NCI-H345 treated with DMSO at 0.1 percent for 48 hours (cell line): ENCODE data around the gene TGFBR3L.
A peak's percentile ranks its signal among the peaks of the same experiment; 100 is the strongest.

Source experiments
- DNase-seq: peaks from one replicate; lab custom pipeline; 2025; ENCODE audit not compliant: unreplicated experiment; lab: John Stamatoyannopoulos, UW

Gene TGFBR3L

DNA sequence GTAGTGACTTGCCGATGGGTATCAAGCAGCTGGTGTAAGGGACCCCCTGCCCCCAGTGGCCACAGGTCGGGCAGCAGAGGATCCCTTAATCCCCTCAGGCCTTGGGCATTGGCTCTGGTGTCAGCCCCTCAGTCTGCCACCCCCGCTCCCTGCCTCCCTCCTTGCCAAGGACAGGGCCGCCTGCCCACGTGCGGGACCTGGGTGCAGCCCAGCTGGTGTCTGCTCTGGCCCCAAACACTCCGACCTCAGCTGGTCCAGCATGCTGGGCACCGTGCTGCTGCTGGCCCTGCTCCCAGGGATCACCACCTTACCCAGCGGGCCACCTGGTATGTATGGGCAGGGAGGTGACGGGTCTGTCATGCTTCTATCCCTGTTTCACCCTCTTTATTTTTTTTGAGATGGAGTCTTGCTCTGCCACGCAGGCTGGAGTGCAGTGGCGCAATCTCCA, at the start of gene TGFBR3L:
TGFBR3L (plus strand) TSS at position 233 of the 448 bp plus-strand sequence.
- no peak for DNase-seq

DNA sequence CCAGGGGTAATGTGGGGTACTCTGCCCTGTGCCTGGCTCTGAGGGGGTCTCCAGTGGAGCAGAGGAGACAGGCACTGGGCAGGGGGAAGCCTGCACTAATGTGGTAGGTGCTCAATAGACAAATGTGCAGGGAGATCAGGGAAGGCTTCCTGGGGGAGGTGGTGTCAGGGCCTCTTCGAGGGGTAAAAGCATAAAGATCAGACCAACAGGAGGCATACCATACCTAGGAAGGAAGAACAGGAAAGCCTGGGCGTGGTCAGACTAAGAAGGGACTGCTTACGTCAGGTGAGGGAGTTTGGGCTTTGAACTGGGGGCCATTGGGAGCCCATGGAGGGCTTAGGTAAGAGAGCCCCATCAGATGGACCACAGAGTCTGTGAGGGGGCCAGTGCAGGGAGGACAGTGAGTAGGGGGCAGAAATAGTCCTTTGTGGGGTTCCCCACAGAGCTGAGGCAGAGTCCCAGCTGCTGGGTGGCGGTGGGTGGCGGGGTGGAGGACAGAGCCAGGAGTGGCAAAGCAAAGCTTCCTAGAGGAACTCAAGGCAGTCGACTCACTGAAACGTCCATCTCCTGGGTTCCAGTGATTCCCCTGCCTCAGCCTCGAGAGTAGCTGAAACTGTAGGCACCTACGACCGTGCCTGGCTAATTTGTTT, 49.2 kb upstream of the TGFBR3L start:
- no peak for DNase-seq

DNA sequence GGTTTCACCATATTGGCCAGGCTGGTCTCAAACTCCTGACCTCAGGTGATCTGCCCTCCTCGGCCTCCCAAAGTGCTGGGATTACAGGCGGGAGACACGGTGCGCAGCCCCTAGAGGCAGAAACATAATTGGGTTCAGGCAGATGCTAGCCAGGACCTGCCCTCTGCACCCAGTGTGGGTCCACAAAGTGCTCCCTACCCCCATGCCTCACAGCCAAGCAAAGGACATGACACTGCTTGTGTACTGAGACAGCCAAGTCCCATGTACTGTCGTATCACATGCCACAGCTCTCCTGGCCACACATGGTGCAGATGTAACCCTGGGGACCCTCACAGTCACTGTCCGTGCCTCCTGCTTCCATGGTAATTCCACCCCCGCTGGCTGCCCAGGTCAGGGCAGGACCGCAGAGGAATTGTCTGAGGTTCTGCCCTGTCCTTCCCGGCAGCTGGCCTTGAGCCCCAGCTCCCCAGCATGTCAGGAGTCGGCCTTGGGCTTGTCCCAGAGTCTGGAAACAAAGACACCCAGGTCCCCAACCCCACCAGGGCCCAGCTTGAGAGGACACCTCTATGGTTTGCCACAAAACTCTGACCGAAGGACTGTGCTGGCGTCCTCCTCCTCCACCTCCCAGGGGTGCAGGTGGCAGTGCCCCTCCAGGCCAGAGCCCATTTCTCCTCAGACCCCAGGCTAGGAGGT, 48.1 kb upstream of the TGFBR3L start:
- no peak for DNase-seq

DNA sequence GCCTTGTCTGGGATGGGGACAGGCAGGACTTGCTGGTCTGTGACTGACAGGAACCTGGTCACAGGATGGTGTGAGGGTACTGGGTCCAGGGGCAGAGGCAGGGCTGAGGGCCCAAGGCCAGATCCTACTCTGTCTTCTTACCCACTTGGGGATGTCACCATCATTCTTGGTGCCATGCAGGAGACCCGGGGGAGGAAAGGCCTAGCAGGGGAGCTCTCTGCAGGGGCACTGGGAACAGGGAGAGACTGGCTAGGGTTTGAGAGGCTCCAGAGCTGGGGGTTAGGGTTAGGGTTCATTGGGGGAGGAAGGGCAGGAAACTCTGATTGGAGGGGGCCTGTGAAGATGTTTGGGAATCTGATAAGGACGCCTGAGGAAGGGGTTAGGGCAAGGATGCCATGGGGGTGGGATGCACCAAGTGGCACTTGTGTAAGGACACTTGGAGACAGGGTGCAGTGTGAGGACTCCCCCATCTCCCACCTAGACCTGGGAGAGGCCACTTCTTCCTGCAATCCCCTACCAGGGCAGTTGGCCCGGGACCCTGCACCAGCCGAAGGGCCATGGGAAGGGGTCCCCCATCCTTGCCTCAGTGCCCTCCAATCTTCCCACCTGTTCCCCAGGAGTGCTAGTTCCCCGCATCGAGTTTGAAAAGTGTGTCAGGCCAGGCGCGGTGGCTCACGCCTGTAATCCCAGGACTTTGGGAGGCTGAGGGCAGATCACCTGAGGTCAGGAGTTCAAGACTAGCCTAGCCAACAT, 47.4 kb upstream of the TGFBR3L start:
- no peak for DNase-seq

DNA sequence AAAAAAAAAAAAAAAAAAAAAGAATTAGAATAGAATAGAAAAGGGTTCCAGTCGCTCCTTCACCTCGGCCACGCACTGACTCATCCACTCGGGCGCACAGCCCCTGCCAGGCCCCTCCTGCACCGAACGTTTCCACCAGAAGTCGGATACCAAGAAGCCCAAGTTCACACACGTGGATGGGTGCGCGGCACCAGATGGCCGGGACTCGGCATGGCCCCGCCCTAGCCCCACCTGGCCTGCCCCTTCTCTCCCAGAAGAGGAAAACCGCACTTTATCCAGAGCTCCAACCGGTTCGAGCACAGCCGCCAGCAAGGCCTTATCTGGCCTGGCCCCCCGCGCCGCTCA, 46.3 kb upstream of the TGFBR3L start:
- DNase-seq: no peak

DNA sequence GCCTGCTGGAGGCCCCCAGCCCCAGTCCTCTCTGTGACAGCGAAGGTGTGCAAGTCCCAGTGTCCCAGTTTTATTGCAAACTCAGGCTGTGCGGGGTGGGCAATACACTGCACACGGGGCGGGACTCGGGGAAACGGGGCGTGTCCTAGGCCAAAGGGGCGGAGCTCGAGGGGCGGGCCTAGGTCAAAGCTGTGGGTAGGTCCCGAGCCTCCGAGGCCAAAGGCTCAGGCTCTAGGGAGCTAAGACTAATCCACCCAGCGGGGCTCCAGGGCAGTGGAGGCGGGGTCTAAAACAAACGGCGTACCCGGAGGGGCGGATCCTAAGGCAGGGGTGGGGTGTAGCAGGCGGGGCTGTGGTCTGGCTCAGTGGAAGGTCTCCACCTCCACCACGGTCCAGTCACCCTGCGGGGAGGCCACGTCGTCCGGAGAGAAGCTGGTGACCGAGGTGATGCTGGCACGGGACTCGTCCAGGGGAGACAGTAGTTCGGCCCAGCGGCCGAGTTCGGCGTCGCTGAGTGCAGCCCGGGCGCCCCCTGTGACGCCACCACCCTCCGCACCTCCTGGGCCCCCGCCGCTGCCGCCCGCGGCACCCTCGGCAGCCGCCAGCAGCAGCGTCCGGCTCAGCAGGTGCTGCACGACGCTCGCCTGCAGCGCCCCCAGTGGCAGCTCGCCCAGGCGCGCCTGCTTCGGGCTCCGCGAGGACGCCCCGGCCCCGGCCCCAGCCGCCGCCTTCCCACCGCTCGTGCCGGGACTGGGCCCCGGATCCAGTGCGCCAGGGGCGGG, 45.8 kb upstream of the TGFBR3L start:
- DNase-seq: no peak

DNA sequence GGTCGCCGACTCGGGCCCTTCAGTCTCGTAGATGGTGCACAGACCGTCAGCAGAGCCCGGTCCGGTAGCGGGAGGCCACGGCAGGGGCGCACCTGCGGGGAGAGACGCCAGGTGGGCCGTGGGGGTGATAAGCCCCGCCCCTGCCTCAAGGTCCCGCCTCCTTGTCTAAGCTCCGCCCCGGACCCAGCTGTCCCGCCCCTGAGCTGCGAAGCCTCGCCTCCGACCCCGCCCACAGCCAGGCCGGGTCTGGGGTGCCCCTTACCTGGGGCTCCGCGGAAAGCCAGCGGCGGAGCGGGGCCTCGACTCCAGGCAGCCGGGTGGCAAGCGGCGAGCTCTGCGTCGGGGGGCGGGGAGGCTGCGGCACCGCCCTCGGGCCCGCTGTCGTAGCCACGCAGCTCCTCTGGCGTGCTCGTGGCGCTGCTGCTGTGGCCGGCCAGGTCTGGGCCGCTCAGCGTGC, 45.1 kb upstream of the TGFBR3L start:
- no peak for DNase-seq

DNA sequence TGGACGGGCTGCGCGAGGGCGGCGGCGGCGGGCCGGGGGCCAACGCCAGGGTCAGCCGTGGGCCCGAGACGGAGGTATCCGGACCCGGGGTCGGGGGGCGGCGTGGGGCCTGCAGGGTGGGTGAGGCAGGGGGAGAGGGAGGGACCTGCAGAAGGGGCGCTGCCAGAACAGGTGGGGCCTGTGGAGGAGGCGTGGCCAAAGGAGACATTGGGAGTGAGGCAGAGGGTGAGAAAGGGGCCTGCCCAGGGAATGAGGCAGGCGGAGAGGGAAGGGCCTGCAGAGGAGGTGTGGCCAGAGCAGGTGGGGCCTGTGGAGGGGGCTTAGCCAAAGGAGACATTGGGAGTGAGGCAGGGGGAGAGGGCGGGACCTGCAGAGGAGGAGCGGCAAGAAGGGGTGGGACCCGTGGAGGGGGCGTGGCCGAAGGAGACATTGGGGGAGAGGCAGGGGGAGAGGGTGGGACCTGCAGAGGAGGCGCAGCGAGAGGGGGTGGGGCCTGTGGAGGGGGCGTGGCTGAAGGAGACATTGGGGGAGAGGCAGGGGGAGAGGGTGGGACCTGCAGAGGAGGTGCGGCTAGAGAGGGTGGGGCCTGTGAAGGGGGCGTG, 44.6 kb upstream of the TGFBR3L start:
- no peak for DNase-seq

DNA sequence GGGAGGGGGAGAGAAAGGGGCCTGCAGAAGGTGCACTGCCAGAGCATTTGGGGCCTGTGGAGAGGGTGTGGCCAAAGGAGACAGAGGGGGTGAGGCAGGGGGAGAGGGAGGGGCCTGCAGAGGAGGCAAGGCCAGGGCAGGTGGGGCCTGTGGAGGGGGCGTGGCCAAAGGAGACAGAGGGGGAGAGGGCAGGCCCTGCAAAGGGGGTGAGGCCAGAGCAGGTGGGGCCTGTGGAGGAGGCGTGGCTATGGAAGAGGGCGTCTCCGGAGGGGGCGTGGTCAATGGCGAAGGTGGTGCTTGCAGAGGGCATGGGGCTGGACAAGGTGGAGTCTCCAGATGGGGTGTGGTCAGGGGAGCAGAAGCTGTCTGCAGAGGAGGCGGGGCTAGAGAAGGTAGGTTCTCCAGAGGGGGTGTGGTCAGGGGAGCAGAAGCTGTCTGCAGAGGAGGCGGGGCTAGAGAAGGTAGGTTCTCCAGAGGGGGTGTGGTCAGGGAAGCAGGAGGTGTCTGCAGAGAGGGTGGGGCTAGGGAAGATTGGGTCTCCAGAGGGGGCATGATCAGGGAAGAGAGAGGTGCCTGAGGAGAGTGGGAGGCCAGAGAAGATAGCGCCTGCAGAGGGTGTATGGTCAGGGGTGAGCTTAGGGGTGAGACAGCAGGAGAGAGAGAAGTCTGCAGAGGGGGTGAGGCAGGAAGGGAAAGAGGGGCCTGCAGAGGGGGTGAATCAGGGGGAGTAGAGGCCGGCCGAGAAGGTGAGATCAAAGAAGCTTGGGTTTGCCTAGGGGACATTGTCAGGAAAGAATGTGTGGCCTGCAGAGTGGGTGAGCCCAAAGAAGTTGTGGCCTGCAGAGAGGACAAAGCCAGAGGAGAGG, 43.8 kb upstream of the TGFBR3L start:
- DNase-seq: no peak

DNA sequence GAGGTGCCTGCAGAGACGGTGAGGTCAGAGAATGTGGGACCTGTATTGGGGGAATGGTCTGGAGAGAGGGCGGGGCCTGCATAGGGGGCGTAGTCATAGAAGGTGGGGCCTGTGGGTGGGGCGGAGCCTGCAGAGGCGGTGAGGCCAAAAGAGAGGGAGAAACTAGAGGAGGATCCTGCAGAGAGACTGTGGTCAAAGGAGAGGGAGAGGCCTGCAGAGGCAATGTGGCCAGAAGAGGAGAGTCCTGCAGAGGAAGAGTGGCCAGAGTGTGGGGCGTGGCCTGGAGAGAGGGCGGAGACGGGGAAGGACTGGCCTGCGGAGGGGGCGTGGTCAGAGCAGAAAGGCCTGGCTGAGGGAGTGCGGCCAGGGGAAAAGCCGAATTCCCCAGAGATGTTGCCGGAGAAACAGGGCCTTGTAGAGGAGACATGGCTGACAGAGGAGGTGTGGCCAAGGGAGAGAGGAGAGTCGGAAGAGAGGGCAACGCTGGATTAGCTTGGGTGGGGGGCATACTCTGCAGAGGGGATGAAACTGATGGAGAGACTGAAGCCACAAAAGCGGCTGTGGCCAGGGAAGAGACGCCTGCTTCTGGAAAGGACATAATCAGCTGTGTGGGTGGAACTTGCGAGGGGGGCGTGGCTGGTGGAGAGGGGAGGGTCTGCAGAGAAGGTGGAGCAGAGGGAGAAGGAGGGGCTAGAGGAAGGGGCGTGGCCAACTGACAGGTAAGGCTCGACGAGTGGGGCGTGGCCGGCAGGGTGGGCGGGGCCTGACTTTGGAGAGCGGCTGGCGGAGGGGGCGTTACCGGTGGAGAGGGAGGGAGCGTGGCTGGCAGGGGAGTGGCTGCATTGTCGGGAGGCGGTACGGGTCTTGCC, 43.0 kb upstream of the TGFBR3L start:
- DNase-seq: peak; percentile 39

DNA sequence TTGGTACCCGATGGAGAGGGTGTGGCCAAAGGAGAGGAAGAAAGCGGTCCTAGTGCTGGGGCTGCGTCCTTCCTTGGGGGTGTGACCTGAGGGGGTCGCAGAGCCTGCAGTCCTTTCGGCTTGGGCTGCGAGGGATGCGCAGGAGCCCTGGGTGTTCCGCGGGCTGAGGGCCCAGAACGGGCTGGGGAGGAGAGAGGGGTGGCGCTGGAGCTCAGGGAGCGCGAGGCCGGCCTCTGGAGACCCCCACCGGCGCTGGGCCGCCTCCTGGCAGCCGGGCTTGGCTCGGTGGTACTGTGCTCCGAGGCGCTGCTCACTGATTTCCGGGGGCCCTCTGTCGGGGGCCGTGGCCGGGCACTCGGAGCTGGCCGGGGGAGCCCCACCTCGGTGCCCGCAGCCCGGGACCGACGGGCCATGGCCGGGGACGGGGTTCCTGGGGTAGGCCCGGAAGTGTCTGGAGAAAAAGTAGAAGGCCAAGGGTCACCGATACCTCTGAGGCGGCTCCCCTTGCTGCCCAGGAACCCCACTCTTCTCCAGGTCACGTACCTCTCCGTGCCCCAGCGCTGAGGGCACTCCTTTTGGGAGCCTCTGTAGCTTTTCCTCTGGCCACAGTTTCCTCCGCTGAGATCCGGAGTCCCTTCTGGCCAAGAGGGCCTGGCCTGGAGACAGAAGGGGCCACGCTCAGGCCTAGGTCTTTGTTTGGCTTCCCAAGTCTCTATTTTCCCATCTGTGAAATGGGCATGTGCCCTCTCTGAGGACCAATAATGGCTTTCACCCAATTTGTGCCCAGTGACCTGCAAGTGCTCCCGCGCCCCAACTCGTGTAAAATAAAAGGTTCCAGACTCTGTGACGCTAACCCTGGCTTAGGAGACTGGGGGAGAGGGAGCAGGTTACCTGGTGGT, 42.1 kb upstream of the TGFBR3L start:
- no peak for DNase-seq

DNA sequence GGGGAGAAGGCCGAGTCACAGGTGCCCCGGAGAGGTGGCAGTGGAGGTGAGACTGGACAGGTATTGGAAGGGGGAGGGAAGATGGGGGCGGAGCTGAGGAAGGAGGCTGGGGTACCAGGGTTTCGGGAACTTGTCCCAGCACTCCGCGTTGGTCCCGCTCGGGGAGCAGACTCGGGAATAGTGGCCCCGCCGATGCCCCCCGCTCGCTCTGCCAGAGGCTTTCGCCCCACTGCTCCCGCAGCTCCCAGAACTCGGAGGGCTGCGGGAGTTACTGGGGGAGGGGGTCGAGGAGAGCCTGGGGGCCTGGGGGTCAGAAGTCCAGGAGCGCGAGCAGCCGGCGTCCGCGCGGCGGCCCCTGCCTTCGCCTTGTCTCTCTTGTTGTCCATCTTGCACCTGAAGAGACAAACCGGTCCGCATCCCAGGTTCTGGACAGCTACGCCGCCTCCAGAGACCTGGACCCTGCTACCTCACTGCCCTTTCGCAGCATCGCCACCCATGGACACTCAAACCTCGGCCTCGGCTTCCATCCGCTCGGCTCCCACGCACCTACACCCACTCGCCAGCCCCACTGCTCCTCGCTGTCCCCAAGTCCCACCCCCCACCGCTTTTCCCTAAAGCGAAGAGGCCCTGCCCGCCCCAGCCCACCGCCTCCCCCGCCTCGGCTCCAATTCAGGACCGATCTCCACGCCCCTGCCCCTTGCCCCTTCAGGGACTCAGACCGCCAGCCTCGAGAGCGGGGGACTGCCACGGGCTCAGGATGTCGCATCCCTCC, 41.1 kb upstream of the TGFBR3L start:
- no peak for DNase-seq

DNA sequence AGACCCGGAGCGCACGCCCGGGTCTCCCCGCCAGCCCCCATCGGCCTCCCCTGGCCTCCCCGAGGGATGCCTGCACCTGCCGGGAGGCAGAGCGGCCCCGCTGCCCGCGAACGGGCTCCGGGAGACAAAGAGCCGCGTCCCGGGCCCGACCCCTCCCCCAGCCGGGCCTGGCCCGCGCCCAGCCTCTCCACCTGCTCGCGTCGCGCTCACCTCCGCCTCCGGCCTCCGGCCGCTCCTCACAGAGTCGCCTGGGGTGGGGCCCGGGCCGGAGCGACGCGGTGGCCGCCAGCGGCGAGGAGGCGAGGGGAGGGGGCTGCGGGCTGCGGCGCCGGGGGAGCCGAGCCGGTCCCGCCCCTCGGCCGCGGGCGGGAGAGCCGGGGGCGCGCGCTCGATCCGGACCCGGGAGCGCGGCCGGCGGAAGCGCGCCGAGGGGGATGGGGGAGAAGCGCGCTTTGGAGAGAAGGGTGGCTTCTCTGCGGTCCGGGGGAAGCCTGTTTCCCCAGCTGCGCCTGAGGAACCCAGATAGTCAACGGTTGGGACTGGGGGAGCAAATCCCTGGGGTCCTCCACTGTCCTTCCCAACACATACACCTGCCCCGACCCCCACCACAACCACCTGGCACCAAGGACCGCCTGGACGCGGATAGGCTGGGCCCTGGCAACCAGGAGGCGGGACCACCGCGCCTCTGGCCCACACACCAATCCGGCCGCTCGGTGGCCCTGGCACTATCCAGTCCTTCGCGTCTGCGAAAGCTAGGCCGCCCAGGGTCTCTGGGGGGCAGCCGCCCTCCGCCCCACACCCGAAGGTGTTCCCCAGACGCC, 40.3 kb upstream of the TGFBR3L start, which contains the start of gene PRR36:
PRR36 (minus strand) TSS at position 315 of the 821 bp plus-strand sequence. CDS start 701 bp downstream, outside the sequence.
- peak; percentile 74 for DNase-seq

DNA sequence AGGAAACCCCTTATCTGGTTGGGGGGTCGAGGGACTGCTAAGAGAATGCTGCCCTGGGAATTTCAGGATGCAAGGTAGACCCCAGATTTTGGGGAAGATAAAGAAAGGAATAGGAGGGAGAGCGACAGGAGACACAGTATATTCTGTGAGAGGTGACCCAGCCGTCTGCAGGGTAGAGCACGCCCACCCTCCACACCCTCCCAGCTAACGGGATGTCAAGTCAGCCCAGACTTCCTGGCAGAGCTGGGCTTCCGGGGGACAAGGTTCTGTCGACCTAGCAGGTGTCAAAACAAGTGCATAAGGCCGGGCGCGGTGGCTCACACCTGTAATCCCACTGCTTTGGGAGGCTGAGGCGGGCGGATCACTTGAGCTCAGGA, 39.7 kb upstream of the TGFBR3L start:
- DNase-seq: no peak

DNA sequence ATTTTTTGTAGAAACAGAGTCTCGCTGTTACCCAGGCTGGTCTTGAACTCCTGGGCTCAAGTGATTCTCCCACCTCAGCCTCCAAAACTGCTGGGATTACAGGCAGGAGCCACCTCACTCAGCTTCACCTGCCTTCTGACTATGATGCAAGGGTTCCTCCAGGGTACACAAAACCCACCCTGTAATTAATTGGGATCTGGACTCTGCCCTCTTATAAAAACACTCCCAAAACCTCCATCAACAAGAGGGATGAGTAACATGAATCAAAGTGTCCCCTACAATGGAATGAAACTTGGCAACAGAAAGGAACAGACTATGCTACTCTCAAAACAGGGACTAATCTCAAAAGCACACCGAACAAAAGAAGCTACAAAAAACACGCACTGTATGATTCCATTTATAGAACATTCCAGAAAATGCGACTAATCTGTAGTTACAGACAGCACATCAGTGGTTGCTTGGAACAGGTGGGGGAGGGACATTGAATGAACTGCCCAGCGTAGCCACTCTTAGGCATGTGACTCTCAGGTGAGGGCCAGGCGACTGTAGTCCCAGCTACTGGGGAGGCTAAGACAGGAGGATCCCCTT, 37.3 kb upstream of the TGFBR3L start:
- no peak for DNase-seq
